Left renal pelvis (tissue), 4 donors: ENCODE results near the gene PDCL3. TPM values are rescaled to one million over a fixed set of nuclear protein-coding genes. Genes with fewer than 3 reads are reported as not detected.

Experiments used
- DNase-seq, 4 donors: peaks; one replicate each; pipeline ENCODE4 v3.0.0-alpha.2; 2013; ENCODE audit warnings: low read depth in 4 of 4, low spot score in 3 of 4
- polyA plus RNA-seq, 4 donors: library from polyadenylated mRNA; unstranded; fragments of 120-200 nt; gene quantifications; one replicate each; pipeline ENCODE4 v1.2.1, GENCODE V29; 2013; ENCODE audit not compliant: insufficient read length in 4 of 4

The PDCL3 gene
- polyA plus RNA-seq, result 10 to 100 TPM; 19.9 to 40.4 (median 34.8) TPM

GRCh38 chr2:100562613-100563406 lies at the start of gene PDCL3:
TSS of gene PDCL3 (plus strand) at chr2:100562993. CDS start at chr2:100563068, 75 bp downstream.
- peak; percentile 93 to 95 (median 94) for DNase-seq

GRCh38 chr2:100513650-100514049 lies 49.1 kb upstream of the PDCL3 start:
- no peak for DNase-seq

DNA sequence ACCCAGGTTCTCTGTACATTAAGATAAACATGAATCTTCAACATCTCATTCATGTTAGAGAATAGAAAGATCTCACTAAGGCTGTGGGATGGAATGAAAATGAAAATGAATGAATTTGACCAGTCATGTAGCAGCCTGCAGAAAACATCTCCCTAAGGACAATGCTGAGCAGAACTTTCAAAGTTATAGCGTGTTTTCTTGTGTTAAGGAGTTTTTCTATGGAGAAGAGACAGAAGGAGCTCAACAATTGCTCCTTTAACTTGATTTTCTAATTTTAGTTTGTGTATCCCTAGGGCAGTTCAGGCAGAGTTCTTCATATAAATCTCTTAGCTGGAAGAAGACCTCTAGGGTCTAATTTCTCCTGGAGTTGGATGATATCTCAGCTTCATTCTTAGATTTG lies 45.2 kb upstream of the PDCL3 start:
- no peak for DNase-seq

DNA sequence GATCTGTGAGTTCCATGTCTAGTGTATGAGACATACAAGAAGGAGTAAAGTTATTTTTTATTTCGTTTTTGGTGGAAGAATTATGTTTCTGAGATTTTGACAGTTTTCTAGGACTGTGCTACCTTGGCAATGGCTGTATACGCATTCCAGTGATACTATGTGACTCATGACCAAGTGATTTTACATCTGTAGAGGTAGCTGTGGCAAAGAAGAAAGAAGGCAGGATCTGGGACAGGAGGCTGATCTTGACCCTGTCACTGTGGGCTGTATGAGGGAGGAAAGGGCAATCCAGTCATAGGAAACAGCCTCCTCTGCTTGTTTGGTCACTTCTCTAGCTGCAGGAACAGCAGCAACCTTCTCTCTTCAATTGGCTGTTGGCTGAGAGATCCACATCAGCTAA lies 44.0 kb upstream of the PDCL3 start:
- DNase-seq, result no peak

DNA sequence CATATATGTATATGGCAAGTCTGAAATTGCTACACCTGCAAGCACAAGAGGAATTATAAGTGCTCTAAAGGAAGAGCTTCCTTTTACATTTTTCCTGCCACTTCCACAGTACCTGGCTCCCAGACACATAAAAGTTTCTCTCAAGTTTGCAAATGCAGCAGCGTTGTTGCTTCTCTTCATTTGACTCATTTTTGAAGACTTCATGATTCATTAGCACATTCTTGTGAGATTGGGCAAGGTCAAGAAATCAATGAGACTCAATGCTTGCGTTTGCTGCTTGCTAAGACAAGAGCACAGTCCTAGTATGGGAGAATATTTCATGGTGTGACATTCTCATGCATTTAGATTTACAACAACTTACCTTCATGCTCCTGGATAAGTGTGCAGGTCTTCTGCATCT lies 42.6 kb upstream of the PDCL3 start:
- no peak for DNase-seq

DNA sequence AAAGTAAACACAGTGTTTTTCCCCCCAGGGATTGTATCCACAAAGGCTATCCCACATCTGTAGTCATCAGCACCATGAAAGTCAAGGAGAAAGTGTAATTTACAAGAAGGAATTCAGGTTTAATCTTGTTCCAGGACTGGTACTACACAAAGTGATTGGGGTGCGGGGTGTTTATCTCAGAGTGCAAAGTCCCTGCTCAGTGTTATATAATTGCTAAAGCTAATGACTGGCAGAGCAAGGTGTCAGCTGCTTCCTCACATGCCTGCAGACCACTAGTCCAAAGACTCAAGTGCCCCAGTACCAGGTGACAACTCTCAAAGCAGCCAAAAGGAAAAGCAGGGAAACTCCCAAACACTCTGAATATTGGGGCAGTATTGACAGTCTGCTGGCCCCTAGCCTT lies 40.4 kb upstream of the PDCL3 start:
- DNase-seq, result no peak

DNA sequence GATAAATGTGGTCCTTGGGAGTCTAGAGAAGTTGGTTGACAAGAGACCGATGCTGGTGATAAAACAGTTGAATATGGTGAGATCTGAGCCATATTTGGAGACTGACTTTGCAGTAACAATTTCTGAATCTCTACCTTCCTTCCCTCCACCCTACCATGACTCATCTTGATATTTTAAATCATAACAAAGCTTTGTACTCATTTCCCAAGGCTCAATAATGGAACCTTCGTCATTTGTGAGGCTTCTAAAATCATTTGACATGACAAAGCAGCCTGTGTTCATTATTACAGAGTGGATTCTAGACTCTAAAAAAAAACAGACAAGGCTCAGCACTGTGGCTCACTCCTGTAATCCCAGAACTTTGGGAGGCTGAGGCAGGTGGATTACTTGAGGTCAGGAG lies 38.5 kb upstream of the PDCL3 start:
- DNase-seq, result no peak

DNA sequence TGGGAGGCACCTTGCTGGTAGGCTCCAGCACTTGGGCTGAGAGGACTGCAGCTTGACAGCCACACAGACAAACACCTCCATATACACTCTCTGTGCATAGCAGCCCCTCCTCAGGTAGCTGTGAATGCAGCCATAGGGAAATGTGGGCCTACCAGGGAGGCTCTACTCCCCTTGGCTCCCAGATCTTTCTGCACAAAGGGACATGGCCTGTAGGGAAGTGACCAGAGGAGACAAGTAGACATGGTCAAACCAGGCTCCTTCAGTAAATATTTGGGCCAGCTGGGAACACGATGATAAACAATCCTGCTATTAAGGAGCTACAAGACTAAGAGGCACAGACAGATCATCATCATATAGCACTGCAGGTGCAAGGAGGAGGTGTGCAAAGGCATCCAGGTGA lies 35.9 kb upstream of the PDCL3 start:
- DNase-seq, result no peak

DNA sequence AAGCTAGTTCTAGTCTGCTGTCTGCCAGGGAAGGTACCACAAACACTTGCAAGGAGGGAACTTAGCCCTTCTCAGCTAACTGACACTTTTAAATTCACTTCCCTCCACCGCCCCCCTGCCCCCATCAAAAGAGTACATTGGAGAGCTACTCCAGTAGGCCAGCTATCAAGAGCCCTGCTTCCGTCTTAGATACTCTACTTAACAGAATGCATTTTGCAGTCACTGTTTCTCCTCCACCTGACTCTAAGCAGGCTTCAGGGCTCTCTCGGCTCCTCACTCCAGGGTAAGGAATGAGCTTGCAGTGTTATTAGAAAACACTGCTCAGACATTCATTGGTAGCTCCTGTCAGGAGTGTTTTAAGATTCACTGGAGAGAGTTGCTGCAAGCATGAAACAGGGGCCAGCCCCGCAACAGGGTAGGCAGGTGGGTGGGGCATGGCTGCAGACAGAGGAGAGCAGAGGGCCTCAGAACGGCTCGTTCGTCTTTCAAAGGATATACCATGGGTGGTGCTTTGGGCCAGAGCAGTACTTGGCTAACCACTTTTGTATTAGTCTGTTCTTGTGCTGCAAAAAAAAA lies 35.3 kb upstream of the PDCL3 start:
- DNase-seq, result no peak

DNA sequence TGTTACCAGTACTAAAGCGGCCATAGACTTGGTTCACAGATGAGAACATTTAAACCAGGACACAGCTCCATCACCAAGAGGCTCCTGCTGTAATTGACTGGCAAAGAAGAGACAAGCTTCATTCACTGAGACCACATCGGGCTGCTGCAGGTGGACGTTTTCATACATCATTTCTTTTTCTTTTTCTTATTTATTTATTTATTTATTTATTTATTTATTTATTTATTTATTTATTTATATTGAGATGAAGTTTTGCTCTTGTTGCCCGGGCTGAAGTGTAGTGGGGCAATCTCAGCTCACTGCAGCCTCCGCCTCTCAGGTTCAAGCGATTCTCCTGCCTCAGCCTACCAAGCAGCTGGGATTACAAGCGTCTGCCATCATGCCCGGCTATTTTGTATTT lies 33.6 kb upstream of the PDCL3 start:
- DNase-seq, result no peak

DNA sequence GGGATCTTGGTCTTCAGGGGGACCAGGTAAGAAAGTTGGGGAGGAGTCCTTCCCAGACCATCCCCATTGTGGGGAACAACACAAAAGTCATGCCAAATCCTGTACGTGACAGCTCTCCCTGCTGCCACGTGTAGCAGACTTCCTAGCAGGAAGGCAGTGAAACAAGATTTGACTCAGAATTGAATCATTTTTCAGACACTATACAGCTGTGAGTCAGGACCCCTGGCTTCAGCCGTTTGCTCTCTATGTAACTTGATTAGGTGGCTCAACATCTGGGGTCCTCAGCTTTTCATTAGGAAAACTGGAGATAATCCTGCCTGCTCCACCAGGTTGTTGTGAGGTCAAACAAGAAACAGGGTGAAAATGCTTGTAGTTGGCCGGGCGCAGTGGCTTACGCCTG lies 32.9 kb upstream of the PDCL3 start:
- no peak for DNase-seq

DNA sequence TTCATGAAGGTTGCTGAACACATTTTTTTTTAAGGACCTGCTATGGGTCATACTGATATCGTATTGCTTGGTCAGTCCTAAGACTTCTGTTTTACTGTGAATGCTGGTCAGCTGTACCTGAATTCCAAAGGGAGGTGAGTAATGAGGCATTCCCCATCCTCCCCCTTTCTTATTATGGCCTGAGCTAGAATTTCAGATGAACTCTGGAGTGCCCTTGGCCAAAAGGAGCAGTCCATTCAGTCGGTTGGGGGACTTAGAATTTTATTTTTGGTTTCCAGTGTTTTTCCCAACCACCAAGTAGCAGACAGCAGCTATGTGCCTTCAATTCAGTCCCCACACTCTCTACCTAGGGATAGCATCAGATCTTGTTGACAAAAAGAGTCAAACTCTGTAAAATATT lies 26.9 kb upstream of the PDCL3 start:
- DNase-seq, result peak in 1 of 4 donors; percentile 24

DNA sequence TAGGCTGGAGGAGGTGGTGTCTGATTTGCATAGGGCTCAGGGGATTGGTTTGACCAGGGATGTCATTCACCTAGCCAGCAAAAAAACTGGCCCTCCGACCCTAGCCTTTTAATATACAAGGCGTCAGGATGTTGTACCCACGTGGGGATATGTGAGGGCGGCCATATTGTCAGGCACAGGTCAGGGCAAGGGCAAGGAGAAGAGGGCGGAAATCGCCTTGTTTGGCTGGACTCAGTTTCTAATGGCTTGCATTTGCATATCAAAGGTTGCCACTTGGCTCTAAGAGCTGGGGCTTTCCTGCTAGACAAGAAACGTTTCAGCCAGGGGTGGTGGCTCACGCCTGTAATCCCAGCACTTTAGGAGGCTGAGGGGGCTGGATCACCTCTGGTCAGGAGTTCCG lies 24.9 kb upstream of the PDCL3 start:
- no peak for DNase-seq

DNA sequence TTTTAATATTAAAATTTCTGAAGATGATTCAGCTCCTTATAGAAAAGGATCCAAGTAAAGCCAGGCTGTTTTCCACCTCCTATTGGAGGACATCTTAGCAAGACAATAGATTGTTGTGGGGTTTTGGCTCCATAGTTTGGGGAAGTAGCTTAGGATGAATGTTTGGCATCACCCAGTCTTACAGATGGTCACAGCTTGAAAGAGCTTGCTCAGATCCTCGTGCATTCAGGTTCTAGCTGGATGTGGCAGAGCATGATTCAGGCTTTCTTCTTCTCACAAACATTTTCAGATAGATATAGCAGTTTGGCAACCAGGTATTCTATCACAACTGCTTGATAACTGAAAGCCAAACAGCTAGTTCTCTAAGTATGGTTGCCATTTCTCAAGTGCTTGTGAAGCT lies 23.6 kb upstream of the PDCL3 start:
- no peak for DNase-seq

DNA sequence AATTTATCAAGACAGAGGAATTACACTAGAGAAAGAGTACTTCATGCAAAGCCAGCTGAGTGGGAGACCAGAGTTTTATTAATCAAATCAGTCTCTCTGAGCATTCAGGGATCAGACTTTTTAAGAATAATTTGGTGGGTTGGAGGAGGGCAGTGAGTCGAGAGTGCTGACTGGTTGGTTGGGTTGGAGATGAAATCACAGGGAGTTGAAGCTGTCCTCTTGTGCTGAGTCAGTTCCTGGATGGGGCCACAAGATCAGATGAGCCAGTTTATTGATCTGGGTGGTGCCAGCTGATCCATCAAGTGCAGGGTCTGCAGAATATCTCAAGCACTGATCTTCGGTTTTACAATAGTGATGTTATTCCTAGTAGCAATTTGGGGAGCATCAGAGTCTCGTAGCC lies 21.4 kb upstream of the PDCL3 start:
- no peak for DNase-seq

- no peak for DNase-seq
These were observed 20.4 kb upstream of the PDCL3 start for GRCh38 chr2:100542418-100542817.

DNA sequence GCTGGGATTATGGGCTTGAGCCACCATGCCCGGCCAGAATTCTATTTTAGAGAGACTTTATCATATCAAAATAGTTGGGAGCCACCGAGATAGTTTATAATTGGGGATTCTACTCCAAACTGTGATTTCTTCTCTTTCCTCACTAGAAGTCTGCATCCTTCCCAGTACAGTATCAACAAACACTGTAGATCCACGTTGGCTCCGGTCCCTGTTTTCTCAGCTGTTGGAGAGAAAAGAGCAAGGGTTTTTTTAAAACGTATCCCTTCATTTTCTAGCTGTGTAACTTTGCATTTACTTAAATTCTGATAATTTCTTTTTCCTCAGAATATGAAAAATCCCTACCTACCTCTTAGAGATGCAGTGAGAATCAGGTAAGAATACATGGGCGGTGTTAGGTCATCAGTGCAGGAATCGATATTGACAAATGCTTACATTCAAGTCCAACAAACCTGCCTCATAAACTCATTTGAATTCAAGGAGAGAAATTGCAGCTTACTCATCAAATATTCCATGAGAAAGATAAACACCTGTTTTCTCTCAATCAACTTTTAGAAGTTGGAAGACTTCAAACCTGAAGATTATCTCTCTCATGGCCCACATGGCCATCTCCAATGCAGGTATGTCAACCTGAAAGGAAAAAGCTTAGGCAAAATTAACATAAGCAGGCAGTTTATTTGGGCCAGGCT lies 17.7 kb upstream of the PDCL3 start:
- DNase-seq, result no peak

DNA sequence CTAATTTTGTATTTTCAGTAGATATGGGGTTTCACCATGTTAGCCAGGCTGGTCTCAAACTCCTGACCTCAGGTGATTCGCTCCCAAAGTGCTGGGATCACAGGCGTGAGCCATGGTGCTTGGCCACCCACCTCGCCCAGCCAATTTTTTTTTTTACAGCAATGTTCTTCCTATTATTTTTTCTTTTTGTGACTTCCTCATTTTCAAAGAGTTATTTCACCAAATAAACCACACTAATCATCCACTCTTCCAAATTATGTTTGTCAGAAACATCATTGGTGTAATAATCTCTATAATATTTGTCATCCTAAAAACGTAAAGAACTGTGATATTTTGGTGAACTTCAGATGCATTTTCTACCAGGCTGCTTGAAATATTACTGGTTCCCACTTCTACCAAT lies 16.3 kb upstream of the PDCL3 start:
- DNase-seq, result no peak

DNA sequence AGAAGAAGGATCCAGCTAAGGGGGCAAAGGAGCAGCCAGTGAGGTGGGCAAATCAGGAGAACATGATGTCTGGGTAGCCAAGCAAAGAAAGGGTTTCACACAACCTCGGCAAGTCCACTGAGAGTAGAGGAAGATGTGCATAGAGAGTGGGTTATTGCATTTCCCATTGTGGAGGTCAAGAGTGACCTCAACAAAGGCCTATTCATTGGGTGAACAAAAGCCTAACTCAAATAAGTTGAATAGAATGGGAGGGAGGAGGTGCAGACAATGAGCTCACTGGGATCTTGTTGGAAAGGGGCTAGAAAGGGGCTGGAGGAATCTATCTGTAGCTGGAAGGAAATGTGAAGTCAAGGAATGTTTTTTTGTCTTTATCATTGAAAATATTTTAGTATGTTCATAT lies 14.0 kb upstream of the PDCL3 start:
- no peak for DNase-seq

DNA sequence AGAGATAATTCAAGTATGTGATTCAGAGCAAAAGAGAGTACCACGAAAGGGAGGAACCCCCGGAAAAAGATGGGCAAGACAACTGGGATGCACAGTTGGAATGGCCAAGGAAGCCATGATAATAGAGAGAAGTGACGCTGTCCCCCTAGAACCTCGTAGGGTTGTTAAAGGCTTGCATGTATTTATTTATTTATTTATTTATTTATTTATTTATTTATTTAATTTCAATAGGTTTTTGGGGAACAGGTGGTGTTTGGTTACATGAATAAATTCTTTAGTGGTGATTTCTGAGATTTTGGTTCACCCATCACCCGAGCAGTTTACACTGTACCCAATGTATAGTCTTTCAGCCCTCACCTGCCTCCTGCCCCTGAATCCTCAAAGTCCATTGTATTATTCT lies 11.5 kb upstream of the PDCL3 start:
- DNase-seq, result no peak

DNA sequence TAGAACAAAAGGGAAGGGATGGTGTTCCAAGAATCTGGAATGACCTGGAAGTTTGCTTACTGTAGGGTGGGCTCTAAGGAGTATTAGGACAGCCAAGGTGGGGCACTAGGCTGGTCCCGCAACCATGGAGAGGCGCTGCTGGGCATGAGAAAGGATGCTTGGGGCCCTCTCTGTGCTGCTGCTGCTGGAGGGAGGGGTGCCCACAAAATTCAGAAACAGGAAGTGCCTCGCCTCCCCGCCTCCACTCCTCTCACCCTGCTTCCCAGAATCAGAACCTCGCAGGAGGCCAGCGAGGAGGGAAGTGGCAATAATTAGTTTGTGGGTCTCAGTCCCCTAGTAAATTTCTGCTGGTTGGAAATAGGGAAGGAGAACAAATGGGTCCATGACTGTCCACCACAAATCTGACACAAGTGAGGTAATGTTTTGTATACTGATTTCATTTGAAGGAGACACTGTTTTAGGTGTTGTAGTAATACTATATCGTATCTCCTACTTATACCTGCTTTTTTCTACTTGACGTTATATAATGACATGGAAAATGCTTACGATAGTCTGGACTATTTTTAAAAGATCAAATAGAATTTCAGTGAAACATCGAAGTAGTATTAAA lies 7.9 kb upstream of the PDCL3 start:
- no peak for DNase-seq

- DNase-seq, result no peak
These were observed 6.0 kb upstream of the PDCL3 start for GRCh38 chr2:100556746-100557145.
